ENCODE results near the gene CEP85.

DNA sequence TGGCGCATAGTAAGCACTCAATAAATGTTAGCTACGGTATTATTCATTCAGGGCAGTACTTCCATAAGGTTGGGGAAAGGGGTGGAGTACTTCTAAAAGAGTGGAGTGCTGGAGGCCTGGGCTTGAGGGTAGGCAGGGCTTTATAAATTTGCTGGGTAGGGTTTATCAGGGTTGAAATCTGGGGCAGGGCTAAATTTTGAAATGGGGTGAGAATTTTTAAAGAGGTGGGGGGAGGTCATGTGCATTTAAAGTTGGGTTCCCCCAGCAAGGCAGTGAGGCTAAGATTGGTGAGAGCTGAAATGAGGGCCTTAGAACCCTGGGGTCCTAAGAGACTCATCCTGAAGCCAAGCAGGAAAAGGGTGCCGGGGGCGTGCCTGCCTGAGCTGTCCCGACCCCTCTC is 33.6 kb upstream of the CEP85 start:
- TF ChIP-seq TBP (CRISPR knock-in tag; IDR thresholded peaks at IDR 0.05), result no peak
- TF ChIP-seq ZNF629 (CRISPR knock-in tag; conservative IDR thresholded peaks at IDR 0.05), result no peak
- TF ChIP-seq, protein P1, sequence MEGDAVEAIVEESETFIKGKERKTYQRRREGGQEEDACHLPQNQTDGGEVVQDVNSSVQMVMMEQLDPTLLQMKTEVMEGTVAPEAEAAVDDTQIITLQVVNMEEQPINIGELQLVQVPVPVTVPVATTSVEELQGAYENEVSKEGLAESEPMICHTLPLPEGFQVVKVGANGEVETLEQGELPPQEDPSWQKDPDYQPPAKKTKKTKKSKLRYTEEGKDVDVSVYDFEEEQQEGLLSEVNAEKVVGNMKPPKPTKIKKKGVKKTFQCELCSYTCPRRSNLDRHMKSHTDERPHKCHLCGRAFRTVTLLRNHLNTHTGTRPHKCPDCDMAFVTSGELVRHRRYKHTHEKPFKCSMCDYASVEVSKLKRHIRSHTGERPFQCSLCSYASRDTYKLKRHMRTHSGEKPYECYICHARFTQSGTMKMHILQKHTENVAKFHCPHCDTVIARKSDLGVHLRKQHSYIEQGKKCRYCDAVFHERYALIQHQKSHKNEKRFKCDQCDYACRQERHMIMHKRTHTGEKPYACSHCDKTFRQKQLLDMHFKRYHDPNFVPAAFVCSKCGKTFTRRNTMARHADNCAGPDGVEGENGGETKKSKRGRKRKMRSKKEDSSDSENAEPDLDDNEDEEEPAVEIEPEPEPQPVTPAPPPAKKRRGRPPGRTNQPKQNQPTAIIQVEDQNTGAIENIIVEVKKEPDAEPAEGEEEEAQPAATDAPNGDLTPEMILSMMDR (CRISPR knock-in tag; IDR thresholded peaks at IDR 0.05), result no peak
- no peak for TF ChIP-seq ADNP (CRISPR knock-in tag; IDR thresholded peaks at IDR 0.05)
- TF ChIP-seq KLF16 (CRISPR knock-in tag; IDR thresholded peaks at IDR 0.05), result no peak
- TF ChIP-seq MYC (CRISPR knock-in tag; IDR thresholded peaks at IDR 0.05; ENCODE audit: borderline replicate concordance), result no peak
- no peak for TF ChIP-seq SYNCRIP (IDR thresholded peaks at IDR 0.05; ENCODE audit: insufficient read depth, low read depth, low read length)
- TF ChIP-seq ZNF441 (CRISPR knock-in tag; IDR thresholded peaks at IDR 0.05; ENCODE audit: borderline replicate concordance), result no peak

All from HepG2 (cell line).